Activated CD4-positive, alpha-beta T cell treated with anti-CD3 and anti-CD28 coated beads, Interleukin-2, amount 10 ng/mL, durations not matched to agents 24 days and 14 days (primary cell): ENCODE results near the gene ZNF385A. TPM values are rescaled to one million over a fixed set of nuclear protein-coding genes. Genes with fewer than 3 reads are reported as not detected.
A peak's percentile ranks its signal among the peaks of the same experiment; 100 is the strongest.

Experiments used
- DNase-seq: peaks from one replicate; pipeline ENCODE4 v3.0.0; 2022
- H3K27ac Mint-ChIP-seq: one replicate; pipeline ENCODE4 v1.8.0; 2022; ENCODE audit warnings: mild to moderate bottlenecking, mixed read lengths
- H3K27me3 Mint-ChIP-seq: one replicate; pipeline ENCODE4 v1.8.0; 2022; ENCODE audit warnings: mixed read lengths
- H3K36me3 Mint-ChIP-seq: one replicate; pipeline ENCODE4 v1.8.0; 2022; ENCODE audit warnings: low read depth, mild to moderate bottlenecking, mixed read lengths
- H3K4me1 Mint-ChIP-seq: one replicate; pipeline ENCODE4 v1.8.0; 2021; ENCODE audit warnings: mixed read lengths
- H3K4me3 Mint-ChIP-seq: one replicate; pipeline ENCODE4 v1.8.0; 2022; ENCODE audit warnings: mild to moderate bottlenecking, moderate library complexity, mixed read lengths
- H3K9me3 Mint-ChIP-seq: one replicate; pipeline ENCODE4 v1.8.0; 2021; ENCODE audit warnings: mixed read lengths
- intact Hi-C: fragments of 100-400 bp; cut with micrococcal nuclease; formaldehyde crosslinking; loops from one replicate; pipeline ENCODE4 v1.15.1; 2023
- total RNA-seq: library from RNA; stranded (reverse); gene quantifications from 2 replicates; pipeline ENCODE4 v1.2.3, GENCODE V29; 2022

Gene ZNF385A
- total RNA-seq, 1 donor from 2014 or later = 0.84 TPM

DNA sequence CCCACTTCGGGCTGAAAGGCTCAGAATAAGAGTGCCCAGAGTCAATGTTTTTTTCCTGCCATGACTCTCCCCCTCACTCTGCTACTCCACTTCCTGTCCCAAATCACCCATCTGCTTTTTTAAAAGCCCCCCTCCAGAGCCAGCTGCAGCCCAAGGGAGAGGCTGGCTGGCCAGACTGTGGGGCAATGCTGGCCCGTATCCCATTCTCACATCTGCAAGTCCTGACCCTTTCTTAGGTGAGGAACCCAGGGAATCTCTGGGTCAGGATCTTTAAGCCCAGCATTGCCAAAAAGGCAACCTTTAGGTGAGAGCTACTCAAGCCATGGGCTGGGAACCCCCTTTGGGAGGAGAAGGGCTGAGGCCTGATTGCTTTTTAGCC, 36.2 kb upstream of the ZNF385A start:
- Mint-ChIP-seq H3K36me3 (peaks cover 5% of the 10 kb centered on the region), H3K4me1 (peaks cover 40% of the 10 kb centered on the region), H3K4me3 (peak overlapping the region; percentile 56), H3K27ac (peak overlapping the region; percentile 70), H3K9me3 (no peaks in the 10 kb centered on the region), H3K27me3 (peaks cover 31% of the 10 kb centered on the region)
- no peak for DNase-seq
- intact Hi-C loops = loop anchor here (1.0 kb wide), 1 partner anchor 7 kb away; no protein-coding TSS in a partner anchor

DNA sequence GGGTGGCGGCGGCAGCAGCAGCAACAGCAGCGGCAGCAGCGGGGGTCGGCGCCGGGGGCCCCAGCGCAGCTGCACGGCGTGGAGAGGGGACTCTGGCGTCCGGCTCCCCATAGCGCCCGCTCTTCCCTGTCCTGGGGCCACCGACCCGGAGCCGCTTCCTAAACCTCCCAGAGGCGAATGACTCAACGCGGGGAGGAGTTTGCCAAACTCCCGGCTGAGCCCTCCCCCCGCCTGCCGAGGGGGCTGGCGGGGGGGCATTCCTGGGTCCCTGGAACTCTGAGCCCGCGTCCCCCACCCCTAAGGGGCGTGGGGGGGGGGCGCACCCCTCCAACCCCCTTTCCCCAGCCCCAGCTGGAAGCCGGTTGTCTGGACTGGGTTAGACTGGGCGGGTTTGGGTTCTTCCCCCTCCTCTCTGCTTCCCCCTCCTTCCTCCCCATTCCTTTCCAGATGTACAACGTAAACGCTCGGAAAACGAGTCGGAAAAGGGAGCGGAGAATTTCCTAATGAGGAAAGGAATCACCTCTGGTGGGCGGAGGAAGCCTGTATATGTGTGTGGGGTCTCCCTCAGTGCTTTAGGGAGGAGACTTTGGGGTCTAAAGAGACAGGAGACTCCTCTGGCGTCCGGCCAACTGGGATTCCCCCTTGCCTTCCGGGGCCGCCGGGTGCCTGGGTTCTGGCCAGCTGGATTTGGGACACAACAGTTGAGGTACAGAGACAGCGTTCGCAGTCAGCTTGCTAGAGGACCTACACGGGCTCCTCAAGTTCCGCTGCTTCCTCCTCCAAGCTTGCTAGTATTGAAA, 34.8 kb upstream of the ZNF385A start, which contains the start of gene ITGA5:
Gene ITGA5 (minus strand): TSS at position 179 of the 800 bp plus-strand sequence. CDS start 68 bp downstream, at position 111.
- Mint-ChIP-seq H3K9me3 (no peaks in the 10 kb centered on the region), H3K4me3 (peak within 1 kb of the TSS; percentile 88), H3K4me1 (peaks cover 48% of the 10 kb centered on the region), H3K27ac (peak within 1 kb of the TSS; percentile 90), H3K27me3 (peaks cover 21% of the 10 kb centered on the region), H3K36me3 (peaks cover 5% of the 10 kb centered on the region)
- peak; percentile 81 for DNase-seq
- intact Hi-C loops = loop anchor here (10.0 kb wide), 1 partner anchor 566 kb away; the partner anchor contains the start of gene TESPA1

GRCh38 chr12:54418441-54419087, 34.0 kb upstream of the ZNF385A start:
- no peak for DNase-seq
- H3K27ac Mint-ChIP-seq = peak overlapping the region; percentile 90
- H3K4me3 Mint-ChIP-seq = peak overlapping the region; percentile 88
- intact Hi-C loops = loop anchor here (10.0 kb wide), 1 partner anchor 566 kb away; the partner anchor contains the start of gene TESPA1
- peaks cover 56% of the 10 kb centered on the region for H3K4me1 Mint-ChIP-seq
- H3K9me3 Mint-ChIP-seq = no peaks in the 10 kb centered on the region
- peaks cover 21% of the 10 kb centered on the region for H3K27me3 Mint-ChIP-seq
- peaks cover 5% of the 10 kb centered on the region for H3K36me3 Mint-ChIP-seq

DNA sequence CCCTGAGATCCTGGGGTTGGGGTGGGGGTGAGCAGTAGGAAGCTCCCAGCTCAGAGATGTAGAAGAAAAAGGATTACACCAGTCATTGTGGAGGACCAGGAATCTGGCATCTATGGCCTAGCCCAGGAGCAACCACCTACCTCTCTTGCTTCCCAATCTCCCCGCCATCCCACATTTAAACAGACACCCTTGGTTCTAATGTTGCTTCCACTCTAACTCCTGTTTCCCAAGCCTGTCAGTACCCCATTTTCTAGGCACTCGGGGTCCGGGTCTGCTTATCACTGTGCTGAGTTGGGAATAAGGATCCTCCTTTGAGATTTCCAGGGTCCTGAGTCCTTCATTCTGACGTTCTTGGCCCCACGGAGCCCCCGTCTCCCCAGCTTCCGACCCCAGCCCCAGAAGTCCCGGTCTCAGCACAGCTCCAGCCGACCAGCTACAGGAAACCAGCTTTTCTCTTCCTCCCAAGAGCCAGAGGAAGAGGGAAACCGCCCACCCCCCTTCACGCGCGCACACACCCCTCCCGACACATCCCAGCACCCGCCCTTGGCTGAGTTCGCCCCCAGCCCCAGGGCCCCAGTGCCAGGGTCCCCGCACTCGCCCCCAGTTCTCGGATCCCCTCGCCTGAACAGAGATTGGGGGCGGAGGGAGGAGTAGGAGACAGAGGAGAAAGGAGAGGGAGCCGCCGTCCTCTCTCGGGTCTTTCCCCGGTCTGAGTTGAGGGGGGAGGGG, 33.3 kb upstream of the ZNF385A start:
- Mint-ChIP-seq H3K4me3 (peak overlapping the region; percentile 88), H3K27ac (peak overlapping the region; percentile 90), H3K9me3 (no peaks in the 10 kb centered on the region), H3K36me3 (peaks cover 5% of the 10 kb centered on the region), H3K27me3 (peaks cover 17% of the 10 kb centered on the region), H3K4me1 (peaks cover 57% of the 10 kb centered on the region)
- intact Hi-C loops = loop anchor here (10.0 kb wide), 1 partner anchor 567 kb away; the partner anchor contains the start of gene TESPA1
- peak; percentile 73 for DNase-seq

DNA sequence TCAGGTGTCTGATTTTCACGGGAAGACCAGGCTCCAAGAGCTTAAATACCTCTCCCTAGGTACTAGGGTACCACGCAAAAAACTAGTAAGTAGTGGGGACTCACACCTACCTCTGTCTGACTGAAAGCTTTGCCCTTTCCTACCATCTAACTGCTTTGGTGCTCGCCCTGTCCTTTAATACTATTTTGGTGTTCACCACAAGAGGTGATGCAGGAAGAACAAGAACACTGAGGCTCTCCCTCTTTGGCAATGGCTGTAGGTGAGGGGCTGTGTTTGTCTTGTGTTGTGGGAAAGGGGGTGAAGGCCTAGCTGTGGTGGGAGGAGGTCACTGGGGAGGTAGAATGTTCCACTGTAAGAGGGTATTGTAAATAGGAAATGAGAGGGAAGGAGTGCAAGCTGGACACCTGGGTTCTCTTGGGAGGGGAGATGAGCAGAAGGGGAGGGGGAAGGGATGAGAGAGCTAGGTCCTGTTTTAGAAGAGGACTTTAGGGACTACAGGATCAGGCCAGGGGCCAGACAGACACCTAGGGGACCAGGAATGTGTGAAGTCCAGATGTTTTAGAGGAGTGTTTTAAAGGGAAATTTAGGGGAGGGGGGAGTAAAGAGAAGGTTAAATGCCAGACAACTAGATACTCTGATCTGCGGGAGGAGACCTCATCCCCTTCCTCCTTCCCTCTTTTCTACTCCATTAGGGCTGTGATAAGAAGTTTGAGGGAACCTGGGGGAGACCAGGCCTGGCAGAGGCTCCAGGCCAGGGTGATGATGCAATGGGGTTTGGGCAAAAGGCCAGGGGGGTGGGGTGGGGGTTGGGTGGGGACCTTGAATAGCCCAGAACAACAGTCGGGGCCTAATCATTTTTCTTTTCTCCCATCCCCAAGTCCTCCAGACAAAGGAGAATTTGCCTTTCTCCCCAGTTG, 32.4 kb upstream of the ZNF385A start:
- peaks cover 62% of the 10 kb centered on the region for H3K4me1 Mint-ChIP-seq
- peak; percentile 66 for DNase-seq
- intact Hi-C loops = loop anchor here (10.0 kb wide), 1 partner anchor 568 kb away; the partner anchor contains the start of gene TESPA1
- peaks cover 5% of the 10 kb centered on the region for H3K36me3 Mint-ChIP-seq
- peak overlapping the region; percentile 92 for H3K27ac Mint-ChIP-seq
- H3K9me3 Mint-ChIP-seq = no peaks in the 10 kb centered on the region
- H3K27me3 Mint-ChIP-seq = peaks cover 9% of the 10 kb centered on the region
- H3K4me3 Mint-ChIP-seq = peak overlapping the region; percentile 88

GRCh38 chr12:54415221-54415929, 30.8 kb upstream of the ZNF385A start:
- H3K4me3 Mint-ChIP-seq = peak overlapping the region; percentile 88
- H3K27ac Mint-ChIP-seq = peak overlapping the region; percentile 79
- intact Hi-C loops = loop anchor here (10.0 kb wide), 1 partner anchor 569 kb away; the partner anchor contains the start of gene TESPA1

DNA sequence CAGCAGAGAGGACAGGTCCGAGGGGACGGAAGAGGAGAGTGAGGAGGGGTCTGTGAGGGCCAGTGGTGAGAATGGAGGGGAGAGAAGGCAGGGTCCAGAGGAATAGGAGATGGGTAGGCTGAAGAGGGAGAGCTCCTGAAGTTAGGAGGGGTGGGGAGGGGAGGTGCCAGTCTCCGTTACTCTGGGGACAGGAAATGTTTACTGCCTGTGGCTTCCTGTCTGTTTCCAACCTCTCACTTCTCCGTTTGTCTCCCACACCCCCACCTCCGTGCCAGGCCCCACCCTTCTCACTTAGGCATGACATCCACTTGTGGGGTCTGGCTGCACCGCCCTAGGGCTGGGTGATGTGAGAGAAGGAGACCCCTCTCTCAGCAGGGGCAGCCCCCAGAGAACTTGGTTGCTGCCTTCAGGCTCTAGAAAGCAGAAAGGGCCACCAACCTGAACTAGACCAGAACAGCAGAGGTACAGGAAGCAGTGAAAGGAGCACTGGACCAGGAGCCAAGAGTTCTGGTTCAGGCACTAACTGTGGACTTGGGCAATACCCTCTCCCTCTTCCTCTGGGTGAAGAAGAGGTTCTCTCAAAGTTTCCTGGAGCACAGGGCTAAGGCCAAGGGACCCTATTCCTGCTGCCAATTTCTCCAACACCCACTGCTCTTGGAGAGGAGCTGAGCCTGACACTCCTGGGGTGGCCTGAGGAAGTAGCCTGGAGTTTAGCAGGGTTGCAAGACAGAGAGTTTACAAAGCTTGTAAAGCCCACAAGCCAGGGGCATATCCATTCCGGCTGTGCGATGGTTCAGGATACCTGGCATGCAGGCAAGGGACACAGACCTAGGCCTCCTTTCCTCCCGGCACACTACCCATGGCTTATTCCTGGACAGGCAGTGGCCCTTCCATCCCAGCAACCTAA, 29.0 kb upstream of the ZNF385A start:
- no peaks in the 10 kb centered on the region for H3K27me3 Mint-ChIP-seq
- H3K27ac Mint-ChIP-seq = peak overlapping the region; percentile 98
- DNase-seq = peak; percentile 94
- intact Hi-C loops = loop anchor here (1.0 to 10.0 kb wide), 3 partner anchors 8 to 571 kb away; partner anchors contain the start of gene TESPA1
- H3K4me3 Mint-ChIP-seq = peak overlapping the region; percentile 84
- peaks cover 64% of the 10 kb centered on the region for H3K4me1 Mint-ChIP-seq
- no peaks in the 10 kb centered on the region for H3K9me3 Mint-ChIP-seq
- peaks cover 19% of the 10 kb centered on the region for H3K36me3 Mint-ChIP-seq

More at GRCh38 chr12:54415221-54415929, 30.8 kb upstream of the ZNF385A start:
- Mint-ChIP-seq H3K9me3 (no peaks in the 10 kb centered on the region), H3K27me3 (no peaks in the 10 kb centered on the region), H3K36me3 (peaks cover 11% of the 10 kb centered on the region), H3K4me1 (peaks cover 63% of the 10 kb centered on the region)
- DNase-seq = peak; percentile 64

DNA sequence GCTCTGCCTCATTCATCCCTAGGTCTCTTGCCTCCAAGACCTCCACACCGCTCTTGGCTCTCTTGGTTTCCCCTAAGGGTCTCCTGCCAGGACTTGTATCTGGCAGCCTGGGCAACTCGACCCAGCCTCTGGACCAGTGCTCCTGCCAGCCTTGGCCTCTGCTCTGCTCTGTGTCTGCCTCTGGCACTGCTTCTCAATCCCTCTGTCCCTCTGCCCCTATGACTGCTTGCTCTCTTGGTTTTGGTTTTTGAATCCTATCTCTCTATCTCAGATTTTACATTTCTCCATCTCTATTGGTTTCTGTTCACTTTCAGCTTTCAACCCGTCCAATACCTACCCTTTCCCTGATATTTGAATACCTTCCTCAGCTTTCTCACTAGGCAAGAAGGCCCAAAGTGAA, 28.3 kb upstream of the ZNF385A start:
- peaks cover 66% of the 10 kb centered on the region for H3K4me1 Mint-ChIP-seq
- H3K9me3 Mint-ChIP-seq = no peaks in the 10 kb centered on the region
- H3K36me3 Mint-ChIP-seq = peaks cover 22% of the 10 kb centered on the region
- H3K4me3 Mint-ChIP-seq = peak overlapping the region; percentile 84
- peak overlapping the region; percentile 98 for H3K27ac Mint-ChIP-seq
- no peaks in the 10 kb centered on the region for H3K27me3 Mint-ChIP-seq
- intact Hi-C loops = loop anchor here (1.0 to 10.0 kb wide), 3 partner anchors 9 to 572 kb away; partner anchors contain the start of gene TESPA1
- peak; percentile 81 for DNase-seq

DNA sequence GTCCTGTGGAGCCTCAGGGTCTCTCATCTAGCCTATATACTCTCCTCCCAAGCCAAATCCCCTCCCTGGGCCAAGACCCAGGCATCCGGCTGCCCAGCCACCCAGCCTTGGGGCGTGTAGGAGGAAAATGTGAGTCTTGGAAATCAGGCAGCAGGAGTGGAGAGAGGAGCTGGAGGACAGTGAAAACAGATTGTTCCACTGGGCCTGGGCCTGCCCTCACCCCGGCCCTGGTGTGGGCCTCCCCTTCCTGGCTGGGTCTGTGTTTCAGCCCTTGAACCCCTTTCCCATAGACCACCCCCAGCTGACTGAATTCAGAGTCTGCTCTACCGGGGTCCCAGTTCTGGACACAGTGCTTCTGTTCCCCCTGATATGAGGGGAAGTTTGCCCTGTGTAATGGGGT, 27.8 kb upstream of the ZNF385A start:
- intact Hi-C loops = loop anchor here (10.0 kb wide), 1 partner anchor 572 kb away; the partner anchor contains the start of gene TESPA1
- Mint-ChIP-seq H3K27ac (peak overlapping the region; percentile 98), H3K9me3 (no peaks in the 10 kb centered on the region), H3K4me1 (peaks cover 62% of the 10 kb centered on the region), H3K36me3 (peaks cover 24% of the 10 kb centered on the region), H3K27me3 (no peaks in the 10 kb centered on the region), H3K4me3 (peak overlapping the region; percentile 84)
- DNase-seq = peak; percentile 66

GRCh38 chr12:54411391-54412241, 27.1 kb upstream of the ZNF385A start:
- H3K27me3 Mint-ChIP-seq = no peaks in the 10 kb centered on the region
- peak overlapping the region; percentile 98 for H3K27ac Mint-ChIP-seq
- peaks cover 29% of the 10 kb centered on the region for H3K36me3 Mint-ChIP-seq

More at GRCh38 chr12:54411391-54412241, 27.1 kb upstream of the ZNF385A start:
- H3K4me3 Mint-ChIP-seq = peak overlapping the region; percentile 84
- intact Hi-C loops = loop anchor here (10.0 kb wide), 1 partner anchor 573 kb away; the partner anchor contains the start of gene TESPA1
- DNase-seq = peak; percentile 89
- peaks cover 56% of the 10 kb centered on the region for H3K4me1 Mint-ChIP-seq
- H3K9me3 Mint-ChIP-seq = no peaks in the 10 kb centered on the region
